Mesenchymal stem cell (in vitro differentiated cells and primary cell): ENCODE measurements around the gene PLPPR1.

Experiments used
- DNase-seq: peaks from one replicate; pipeline ENCODE4 v3.0.0-alpha.2; 2013
- H2AFZ ChIP-seq: one replicate; pipeline ENCODE4 v1.6.1; 2013; ENCODE audit warnings: low read depth, mild to moderate bottlenecking, control low read depth, inconsistent platforms, low read length, moderate library complexity
- H2AK5ac ChIP-seq: 2 replicates; pipeline ENCODE4 v1.6.1; 2013; ENCODE audit warnings: low read length, moderate library complexity, mild to moderate bottlenecking, inconsistent platforms; ENCODE audit not compliant: severe bottlenecking
- H2BK120ac ChIP-seq: one replicate; pipeline ENCODE4 v1.6.1; 2013; ENCODE audit warnings: low read depth, mild to moderate bottlenecking, inconsistent platforms, low read length, moderate library complexity
- H2BK12ac ChIP-seq, 2 experiments: one replicate each; pipeline ENCODE4 v1.6.1; 2013; ENCODE audit warnings: inconsistent platforms in 2 of 2, low read length in 2 of 2, mild to moderate bottlenecking in 2 of 2, moderate library complexity in 2 of 2, control low read depth in 1 of 2
- H2BK15ac ChIP-seq: one replicate; pipeline ENCODE4 v1.6.1; 2013; ENCODE audit warnings: mild to moderate bottlenecking, low read depth, inconsistent platforms; ENCODE audit not compliant: poor library complexity, severe bottlenecking
- H2BK5ac ChIP-seq: 2 replicates; pipeline ENCODE4 v1.6.1; 2013; ENCODE audit warnings: low read depth, mild to moderate bottlenecking, low read length, control low read depth, inconsistent platforms; ENCODE audit not compliant: poor library complexity, severe bottlenecking
- H3K14ac ChIP-seq, 2 experiments: one replicate each; pipeline ENCODE4 v1.6.1; 2013; ENCODE audit warnings: inconsistent platforms in 2 of 2, low read length in 2 of 2, control low read depth in 1 of 2, mild to moderate bottlenecking in 1 of 2, moderate library complexity in 1 of 2
- H3K18ac ChIP-seq, 2 experiments: one replicate each; pipeline ENCODE4 v1.6.1; 2013; ENCODE audit warnings: inconsistent platforms in 2 of 2, low read length in 2 of 2, control low read depth in 1 of 2, low read depth in 1 of 2, mild to moderate bottlenecking in 1 of 2
- H3K23ac ChIP-seq, 2 experiments: one replicate each; pipeline ENCODE4 v1.6.1; 2013; ENCODE audit warnings: inconsistent platforms in 2 of 2, low read length in 2 of 2, mild to moderate bottlenecking in 2 of 2, moderate library complexity in 2 of 2, control low read depth in 1 of 2
- H3K27ac ChIP-seq: 2 replicates; pipeline ENCODE4 v1.5.1; 2013; ENCODE audit warnings: mild to moderate bottlenecking, moderate library complexity, low read length, control low read depth, inconsistent platforms; ENCODE audit not compliant: poor library complexity, severe bottlenecking
- H3K27me3 ChIP-seq, 2 experiments: 2 replicates each; pipeline versions ENCODE4 v1.6.1 to v1.7.0; 2013; ENCODE audit warnings: low read length in 2 of 2, mild to moderate bottlenecking in 2 of 2, moderate library complexity in 2 of 2, control low read depth in 1 of 2, inconsistent platforms in 1 of 2; ENCODE audit not compliant: control insufficient read depth in 1 of 2, insufficient read depth in 1 of 2
- H3K36me3 ChIP-seq, 2 experiments: 2 replicates each; pipeline versions ENCODE4 v1.6.1 to v1.7.0; 2013; ENCODE audit warnings: low read length in 2 of 2, control low read depth in 1 of 2, inconsistent platforms in 1 of 2, low read depth in 1 of 2, mild to moderate bottlenecking in 1 of 2; ENCODE audit not compliant: insufficient read depth in 2 of 2, control insufficient read depth in 1 of 2
- H3K4ac ChIP-seq, 2 experiments: one replicate each; pipeline ENCODE4 v1.6.1; 2013; ENCODE audit warnings: inconsistent platforms in 2 of 2, low read length in 2 of 2, mild to moderate bottlenecking in 2 of 2, moderate library complexity in 2 of 2, control low read depth in 1 of 2, low read depth in 1 of 2
- H3K4me1 ChIP-seq: 2 replicates; pipeline ENCODE4 v1.6.1; 2013; ENCODE audit warnings: low read depth, low read length, control low read depth; ENCODE audit not compliant: control insufficient read depth, insufficient read depth
- H3K4me2 ChIP-seq: 2 replicates; pipeline ENCODE4 v1.6.1; 2013; ENCODE audit warnings: low read length, mild to moderate bottlenecking, inconsistent platforms; ENCODE audit not compliant: poor library complexity, severe bottlenecking
- H3K4me3 ChIP-seq, 2 experiments: 2 replicates each; pipeline versions ENCODE4 v1.5.1 to v1.7.0; 2013; ENCODE audit warnings: low read length in 2 of 2, mild to moderate bottlenecking in 2 of 2, control low read depth in 1 of 2, low read depth in 1 of 2; ENCODE audit not compliant: insufficient read depth in 1 of 2
- H3K79me1 ChIP-seq: replicated peaks from 2 replicates; pipeline ENCODE4 v1.6.1; 2013; ENCODE audit warnings: mild to moderate bottlenecking, control low read depth, low read length, inconsistent platforms; ENCODE audit not compliant: poor library complexity, severe bottlenecking
- H3K9ac ChIP-seq: 2 replicates; pipeline ENCODE4 v1.7.0; 2013; ENCODE audit warnings: mild to moderate bottlenecking, low read length, moderate library complexity
- H3K9me3 ChIP-seq: 2 replicates; pipeline ENCODE4 v1.7.0; 2013; ENCODE audit warnings: mild to moderate bottlenecking, low read length; ENCODE audit not compliant: control insufficient read depth
- H4K8ac ChIP-seq: one replicate; pipeline ENCODE4 v1.6.1; 2013; ENCODE audit warnings: inconsistent platforms, mild to moderate bottlenecking, low read length, moderate library complexity
- H4K91ac ChIP-seq: one replicate; pipeline ENCODE4 v1.6.1; 2013; ENCODE audit warnings: mild to moderate bottlenecking, low read length, inconsistent platforms
- WGBS: methylation state at CpG from one replicate; pipeline ENCODE4 v1.1.7; 2013; ENCODE audit warnings: mixed read lengths; 5-methylcytosine and 5-hydroxymethylcytosine counted together

PLPPR1 gene

GRCh38 chr9:101034222-101034621 lies 5.7 kb downstream of the PLPPR1 start:
- Histone ChIP-seq H2BK15ac (no peak overlapping the region), H3K9me3 (no peaks in the 10 kb centered on the region), H3K18ac (no peak overlapping the region), H3K79me1 (no peaks in the 10 kb centered on the region), H2BK120ac (no peak overlapping the region), H2AFZ (no peak overlapping the region), H2AK5ac (no peak overlapping the region), H3K23ac (no peak overlapping the region), H2BK5ac (no peak overlapping the region), H3K27me3 (peaks cover 15 to 28% of the 10 kb centered on the region in 2 experiments), H4K8ac (no peak overlapping the region), H3K4me1 (peaks cover 3% of the 10 kb centered on the region), H3K4me2 (no peak overlapping the region), H3K4me3 (no peak overlapping the region), H4K91ac (no peak overlapping the region), H2BK12ac (no peak overlapping the region), H3K36me3 (no peaks in the 10 kb centered on the region), H3K14ac (no peak overlapping the region), H3K4ac (no peak overlapping the region), H3K27ac (no peak overlapping the region), H3K9ac (no peak overlapping the region)
- DNase-seq, result no peak
- 53% methylated on average over 2 of the region's 2 CpGs for WGBS

DNA sequence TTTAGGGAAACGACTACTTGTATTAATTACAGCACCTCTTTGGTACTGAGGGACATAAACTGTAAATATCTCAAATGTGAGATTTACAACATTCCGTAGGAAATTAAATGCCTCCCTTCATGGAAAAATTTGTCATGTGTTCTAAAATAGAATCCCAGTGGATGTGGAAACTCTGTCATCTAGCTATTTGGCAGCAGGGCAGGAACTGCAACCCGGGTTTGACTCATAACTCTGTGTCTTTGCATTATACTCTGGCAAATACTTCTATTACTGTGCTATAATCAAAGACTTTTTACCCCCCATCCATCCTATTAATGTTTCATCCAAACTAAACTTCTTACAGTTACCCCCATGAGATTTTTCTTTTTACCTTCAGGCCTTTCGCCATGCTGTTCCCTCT lies 6.6 kb downstream of the PLPPR1 start:
- H3K4ac ChIP-seq, result no peak overlapping the region
- H4K8ac ChIP-seq, result no peak overlapping the region
- no peak overlapping the region for H2AFZ ChIP-seq
- no peak overlapping the region for H3K18ac ChIP-seq
- DNase-seq, result no peak
- WGBS, result 83% methylated on average over 3 of the region's 4 CpGs
- H3K36me3 ChIP-seq, result no peaks in the 10 kb centered on the region
- H3K4me2 ChIP-seq, result no peak overlapping the region
- H4K91ac ChIP-seq, result no peak overlapping the region
- H3K4me3 ChIP-seq, result no peak overlapping the region
- H3K14ac ChIP-seq, result no peak overlapping the region
- H2AK5ac ChIP-seq, result no peak overlapping the region
- H3K9me3 ChIP-seq, result no peaks in the 10 kb centered on the region
- peaks cover 6 to 19% of the 10 kb centered on the region in 2 experiments for H3K27me3 ChIP-seq
- H2BK12ac ChIP-seq, result no peak overlapping the region
- H2BK15ac ChIP-seq, result no peak overlapping the region
- no peak overlapping the region for H2BK5ac ChIP-seq
- no peak overlapping the region for H3K23ac ChIP-seq
- H2BK120ac ChIP-seq, result no peak overlapping the region
- H3K27ac ChIP-seq, result no peak overlapping the region
- no peak overlapping the region for H3K9ac ChIP-seq
- H3K79me1 ChIP-seq, result no peaks in the 10 kb centered on the region
- no peaks in the 10 kb centered on the region for H3K4me1 ChIP-seq

DNA sequence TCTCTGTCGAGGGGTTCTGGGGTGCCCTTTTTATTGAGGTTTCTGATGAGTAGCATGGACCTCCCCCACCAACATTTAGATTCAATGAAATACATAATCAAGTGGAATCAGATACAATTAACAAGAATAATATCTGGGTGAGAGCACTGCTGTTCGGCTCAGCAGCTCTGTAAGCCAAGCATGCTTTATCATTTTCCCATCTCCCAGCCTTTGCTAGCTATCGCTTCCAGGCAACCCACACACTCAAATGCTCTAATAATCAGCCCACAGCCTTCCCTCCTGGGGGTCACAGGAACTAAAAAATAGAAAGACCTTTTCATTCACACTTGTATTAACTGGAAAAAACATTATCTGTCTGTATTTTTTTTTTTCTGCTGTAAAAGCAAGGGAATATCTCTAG lies 8.9 kb downstream of the PLPPR1 start:
- Histone ChIP-seq H3K4me1 (no peaks in the 10 kb centered on the region), H2BK15ac (no peak overlapping the region)

DNA sequence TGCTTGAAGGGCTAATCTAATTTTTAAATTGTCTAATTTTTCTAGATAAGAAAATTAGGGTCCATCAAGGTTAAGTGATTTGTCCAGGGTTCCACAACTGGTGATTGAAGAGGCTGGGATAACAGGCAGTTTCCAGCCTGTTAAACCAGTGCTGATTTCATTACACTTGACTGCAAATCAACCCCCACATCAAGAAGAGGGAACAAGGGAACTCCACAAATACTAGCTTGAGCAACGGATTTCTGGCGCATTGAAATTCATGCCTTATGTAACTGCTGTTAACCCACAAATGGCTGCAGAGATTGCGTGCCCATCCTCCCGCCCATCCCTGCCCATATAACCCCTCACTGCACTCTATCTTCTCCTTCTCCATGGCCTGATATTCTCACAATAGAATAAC lies 10.0 kb downstream of the PLPPR1 start:
- no peaks in the 10 kb centered on the region for H3K9me3 ChIP-seq
- H3K14ac ChIP-seq, result no peak overlapping the region
- 85% methylated on average over 4 of the region's 4 CpGs for WGBS

More for the DNA sequence above, 8.9 kb downstream of the PLPPR1 start:
- no peaks in the 10 kb centered on the region for H3K36me3 ChIP-seq
- no peak overlapping the region for H3K9ac ChIP-seq
- no peak overlapping the region for H4K91ac ChIP-seq
- no peaks in the 10 kb centered on the region for H3K79me1 ChIP-seq
- no peak overlapping the region for H2BK12ac ChIP-seq
- H2AFZ ChIP-seq, result no peak overlapping the region
- no peak overlapping the region for H3K4ac ChIP-seq
- no peak overlapping the region for H3K4me2 ChIP-seq
- H2AK5ac ChIP-seq, result no peak overlapping the region
- no peak overlapping the region for H3K4me3 ChIP-seq
- H3K27ac ChIP-seq, result no peak overlapping the region
- no peak overlapping the region for H4K8ac ChIP-seq
- 74% methylated on average over 2 of the region's 3 CpGs for WGBS
- DNase-seq, result no peak
- no peak overlapping the region for H3K23ac ChIP-seq
- H2BK120ac ChIP-seq, result no peak overlapping the region
- H3K14ac ChIP-seq, result no peak overlapping the region
- peaks cover 0 to 5% of the 10 kb centered on the region in 2 experiments for H3K27me3 ChIP-seq
- H3K9me3 ChIP-seq, result no peaks in the 10 kb centered on the region
- no peak overlapping the region for H3K18ac ChIP-seq
- no peak overlapping the region for H2BK5ac ChIP-seq

More for the DNA sequence above, 10.0 kb downstream of the PLPPR1 start:
- no peak overlapping the region for H2BK15ac ChIP-seq
- no peak overlapping the region for H2BK12ac ChIP-seq
- H2BK120ac ChIP-seq, result no peak overlapping the region
- no peak overlapping the region for H3K27ac ChIP-seq
- H3K23ac ChIP-seq, result no peak overlapping the region
- no peak overlapping the region for H4K8ac ChIP-seq
- peaks cover 0 to under 1% of the 10 kb centered on the region in 2 experiments for H3K27me3 ChIP-seq
- H3K4ac ChIP-seq, result no peak overlapping the region
- no peak overlapping the region for H2AK5ac ChIP-seq
- H4K91ac ChIP-seq, result no peak overlapping the region
- H3K4me3 ChIP-seq, result no peak overlapping the region
- no peak overlapping the region for H3K18ac ChIP-seq
- H3K36me3 ChIP-seq, result no peaks in the 10 kb centered on the region
- H3K79me1 ChIP-seq, result no peaks in the 10 kb centered on the region
- no peak overlapping the region for H3K4me2 ChIP-seq
- H2AFZ ChIP-seq, result no peak overlapping the region
- no peak overlapping the region for H3K9ac ChIP-seq
- DNase-seq, result no peak
- no peak overlapping the region for H2BK5ac ChIP-seq
- H3K4me1 ChIP-seq, result no peaks in the 10 kb centered on the region
